H1 (cell line): ENCODE data around the gene ATP2C1. TPM values are rescaled to one million over a fixed set of nuclear protein-coding genes. Genes with fewer than 3 reads are reported as not detected.

Experiments
- CTCF ChIA-PET: fragments of 300-600 bp; sonication (Branson Sonifier 250); formaldehyde crosslinking; loops from one replicate; lab custom pipeline; 2021; ENCODE audit not compliant: partially characterized antibody; lab: Charles Lee
- POLR2A ChIA-PET: fragments of 300-600 bp; sonication (Branson Sonifier 250); formaldehyde crosslinking; loops from one replicate; lab custom pipeline; 2021; ENCODE audit warnings: inconsistent platforms; ENCODE audit not compliant: partially characterized antibody; lab: Charles Lee
- DNase-seq, 2 experiments: peaks; one replicate each; pipeline versions ENCODE4 v3.0.0 to v3.0.0-alpha.2; 2010 to 2022; ENCODE audit warnings: low spot score in 2 of 2, low read depth in 1 of 2, mixed read lengths in 1 of 2
- FAIRE-seq: peaks from 2 replicates; lab custom pipeline; 2011; peaks lifted over from hg19 to GRCh38; lab: Jason Lieb, UNC
- H2AFZ ChIP-seq: 2 replicates; pipeline ENCODE4 v1.8.1; 2012; ENCODE audit warnings: low read length, inconsistent platforms
- H2AK5ac ChIP-seq: 2 replicates; pipeline ENCODE4 v1.6.1; 2013; ENCODE audit warnings: low read depth, low read length
- H2BK120ac ChIP-seq: replicated peaks from 2 replicates; pipeline ENCODE3; 2013; ENCODE audit warnings: low read depth, low read length, inconsistent platforms
- H2BK12ac ChIP-seq: 2 replicates; pipeline ENCODE4 v1.6.1; 2013; ENCODE audit warnings: low read depth, low read length
- H2BK15ac ChIP-seq: 2 replicates; pipeline ENCODE4 v1.6.1; 2013; ENCODE audit warnings: low read length
- H2BK20ac ChIP-seq: 2 replicates; pipeline ENCODE4 v1.6.1; 2013; ENCODE audit warnings: low read length
- H2BK5ac ChIP-seq: 2 replicates; pipeline ENCODE4 v1.6.1; 2013; ENCODE audit warnings: low read depth, low read length
- H3K14ac ChIP-seq: 2 replicates; pipeline ENCODE4 v1.6.1; 2013; ENCODE audit warnings: inconsistent platforms; ENCODE audit not compliant: insufficient read length
- H3K18ac ChIP-seq: 2 replicates; pipeline ENCODE4 v1.6.1; 2013; ENCODE audit warnings: low read length; ENCODE audit errors: extremely low read depth
- H3K23ac ChIP-seq: 2 replicates; pipeline ENCODE4 v1.6.1; 2013; ENCODE audit warnings: inconsistent platforms; ENCODE audit not compliant: insufficient read length
- H3K23me2 ChIP-seq: 2 replicates; pipeline ENCODE4 v1.6.1; 2013; ENCODE audit warnings: low read depth, low read length
- H3K27ac ChIP-seq: 2 replicates; pipeline ENCODE4 v1.6.1; 2011; ENCODE audit warnings: low read depth, low read length, inconsistent platforms
- H3K27me3 ChIP-seq, 4 experiments: replicated peaks in 1 of 4; 1 replicate in 1 of 4; 2 replicates in 3 of 4; pipeline versions ENCODE4 v1.6.1 to v1.8.1; 2011 to 2013; ENCODE audit warnings: low read length in 3 of 4, mild to moderate bottlenecking in 3 of 4, inconsistent platforms in 2 of 4, mixed read lengths in 2 of 4, moderate library complexity in 1 of 4; ENCODE audit not compliant: control insufficient read depth in 3 of 4, insufficient read depth in 3 of 4; ENCODE audit errors: extremely low read depth in 1 of 4
- H3K36me3 ChIP-seq, 4 experiments: 2 replicates each; pipeline versions ENCODE4 v1.6.1 to v1.8.1; 2011 to 2013; ENCODE audit warnings: mild to moderate bottlenecking in 4 of 4, low read length in 3 of 4, moderate library complexity in 2 of 4, control low read depth in 1 of 4, inconsistent platforms in 1 of 4; ENCODE audit not compliant: insufficient read depth in 4 of 4, control insufficient read depth in 2 of 4
- H3K4ac ChIP-seq: replicated peaks from 2 replicates; pipeline ENCODE3; 2013; ENCODE audit warnings: low read length, low read depth, mixed read lengths, inconsistent platforms; ENCODE audit not compliant: insufficient read length
- H3K4me1 ChIP-seq, 4 experiments: replicated peaks in 1 of 4; 1 replicate in 1 of 4; 2 replicates in 3 of 4; pipeline versions ENCODE4 v1.6.1 to v1.8.1; 2011 to 2013; ENCODE audit warnings: low read length in 3 of 4, inconsistent platforms in 2 of 4, mixed read lengths in 1 of 4; ENCODE audit not compliant: insufficient read depth in 4 of 4, control insufficient read depth in 3 of 4
- H3K4me2 ChIP-seq, 2 experiments: 2 replicates each; pipeline versions ENCODE4 v1.6.1 to v1.8.1; 2011 to 2013; ENCODE audit warnings: low read depth in 2 of 2, low read length in 2 of 2, control low read depth in 1 of 2, inconsistent platforms in 1 of 2, mild to moderate bottlenecking in 1 of 2; ENCODE audit not compliant: insufficient read depth in 1 of 2
- H3K4me3 ChIP-seq, 4 experiments: fragments of 200-600, 300-600 bp in 1 of 4; sonication (generic), shearing (Covaris generic), sonication (Bioruptor Twin) in 1 of 4; 2 replicates each; pipeline versions ENCODE4 v1.5.1 to v1.8.1; 2011 to 2016; ENCODE audit warnings: low read length in 4 of 4, low read depth in 3 of 4, control low read depth in 2 of 4, inconsistent platforms in 2 of 4, mild to moderate bottlenecking in 2 of 4, mixed read lengths in 1 of 4, moderate library complexity in 1 of 4; ENCODE audit not compliant: insufficient read depth in 2 of 4; ENCODE audit errors: extremely low read depth in 1 of 4
- H3K56ac ChIP-seq: replicated peaks from 2 replicates; pipeline ENCODE3; 2013; ENCODE audit warnings: low read depth, mild to moderate bottlenecking, mixed read lengths, low read length, inconsistent platforms; ENCODE audit not compliant: insufficient read length
- H3K79me1 ChIP-seq: 2 replicates; pipeline ENCODE4 v1.6.1; 2013; ENCODE audit warnings: low read depth, low read length, control low read depth
- H3K79me2 ChIP-seq, 2 experiments: 2 replicates each; pipeline versions ENCODE4 v1.6.1 to v1.8.1; 2012 to 2013; ENCODE audit warnings: low read length in 2 of 2, mild to moderate bottlenecking in 2 of 2, inconsistent platforms in 1 of 2; ENCODE audit not compliant: insufficient read depth in 2 of 2, control insufficient read depth in 1 of 2
- H3K9ac ChIP-seq, 4 experiments: replicated peaks in 1 of 4; 1 replicate in 1 of 4; 2 replicates in 3 of 4; pipeline versions ENCODE4 v1.6.1 to v1.8.1; 2011 to 2013; ENCODE audit warnings: low read depth in 3 of 4, low read length in 3 of 4, control low read depth in 2 of 4, mild to moderate bottlenecking in 2 of 4, moderate library complexity in 2 of 4, inconsistent platforms in 1 of 4; ENCODE audit errors: extremely low read depth in 1 of 4
- H3K9me3 ChIP-seq, 2 experiments: 2 replicates each; pipeline versions ENCODE4 v1.6.1 to v1.8.1; 2012 to 2013; ENCODE audit warnings: mild to moderate bottlenecking in 2 of 2, moderate library complexity in 2 of 2, control low read depth in 1 of 2, inconsistent platforms in 1 of 2, low read depth in 1 of 2, low read length in 1 of 2, mixed read lengths in 1 of 2; ENCODE audit not compliant: insufficient read depth in 2 of 2
- H4K20me1 ChIP-seq, 2 experiments: replicated peaks in 1 of 2; 2 replicates each; pipeline versions ENCODE3 to v1.8.1; 2011 to 2013; ENCODE audit warnings: inconsistent platforms in 2 of 2, low read length in 2 of 2, mild to moderate bottlenecking in 1 of 2; ENCODE audit not compliant: insufficient read depth in 2 of 2, control insufficient read depth in 1 of 2
- H4K5ac ChIP-seq: 2 replicates; pipeline ENCODE4 v1.6.1; 2013; ENCODE audit warnings: low read length, low read depth, mixed read lengths, inconsistent platforms; ENCODE audit not compliant: insufficient read length
- H4K8ac ChIP-seq: 2 replicates; pipeline ENCODE4 v1.8.0; 2013; ENCODE audit warnings: mild to moderate bottlenecking, moderate library complexity, low read length, inconsistent platforms; ENCODE audit not compliant: insufficient read depth; ENCODE audit errors: extremely low read depth
- H4K91ac ChIP-seq: replicated peaks from 2 replicates; pipeline ENCODE3; 2013; ENCODE audit warnings: low read length, mixed read lengths, inconsistent platforms; ENCODE audit not compliant: insufficient read length
- ATF2 ChIP-seq: IDR thresholded peaks from 2 replicates; pipeline ENCODE4 v1.6.1; 2012; ENCODE audit warnings: low read length, inconsistent platforms
- CEBPB ChIP-seq: IDR thresholded peaks from 2 replicates; pipeline ENCODE4 v1.6.1; 2012; ENCODE audit warnings: low read depth, low read length
- EZH2 ChIP-seq: fragments of 200-600 bp; sonication (generic); IDR thresholded peaks from 2 replicates; pipeline ENCODE4 v1.7.1; 2012; ENCODE audit warnings: low read depth, mild to moderate bottlenecking, moderate library complexity, low read length, inconsistent platforms; ENCODE audit not compliant: severe bottlenecking
- GABPA ChIP-seq: IDR thresholded peaks from 2 replicates; pipeline ENCODE4 v1.6.1; 2011; ENCODE audit warnings: mild to moderate bottlenecking, low read length, moderate library complexity, borderline replicate concordance; ENCODE audit not compliant: insufficient read depth
- KDM4A ChIP-seq: IDR thresholded peaks from one replicate; pipeline ENCODE4 v1.7.1; 2012; ENCODE audit warnings: low read depth, mild to moderate bottlenecking, moderate library complexity, low read length, inconsistent platforms; ENCODE audit not compliant: severe bottlenecking
- NANOG ChIP-seq: IDR thresholded peaks from 2 replicates; pipeline ENCODE4 v1.6.1; 2011; ENCODE audit warnings: low read length, low read depth, mild to moderate bottlenecking, inconsistent platforms; ENCODE audit not compliant: insufficient read depth, poor library complexity, severe bottlenecking
- SAP30 ChIP-seq: fragments of 300-600 bp; sonication (generic); IDR thresholded peaks from 2 replicates; pipeline ENCODE4 v1.7.1; 2012; ENCODE audit warnings: low read length, moderate library complexity, mild to moderate bottlenecking, inconsistent platforms; ENCODE audit not compliant: insufficient read depth, insufficient replicate concordance
- SP2 ChIP-seq: IDR thresholded peaks from 2 replicates; pipeline ENCODE4 v1.6.1; 2012; ENCODE audit warnings: mild to moderate bottlenecking, low read length, inconsistent platforms
- SRF ChIP-seq: IDR thresholded peaks from 2 replicates; pipeline ENCODE4 v1.6.1; 2011; ENCODE audit warnings: mild to moderate bottlenecking, low read depth, low read length, moderate library complexity
- TEAD4 ChIP-seq: IDR thresholded peaks from 2 replicates; pipeline ENCODE4 v1.6.1; 2012; ENCODE audit warnings: low read depth, low read length, inconsistent platforms, mixed read lengths
- polyA plus RNA-seq, 7 experiments: library from polyadenylated mRNA; depleted of rRNA in 3 of 7; stranded (reverse) in 5 of 7; unstranded in 2 of 7; fragments of >200 nt in 5 of 7; fragments of 200-250 nt in 2 of 7; gene quantifications; 1 replicate in 5 of 7; 2 replicates in 1 of 7; 4 replicates in 1 of 7; pipeline versions ENCODE4 v1.2.1 to v1.2.3, GENCODE V29; 2011 to 2013; ENCODE audit warnings: missing spikeins in 2 of 7, mixed read lengths in 2 of 7
- total RNA-seq: library from RNA; stranded (reverse); fragmentation: NEBNext Ultra II Directional; extraction: Animal tissue kit (Norgen Biotek cat#: 25700); gene quantifications from 2 replicates; pipeline ENCODE4 v1.2.1, GENCODE V29; 2021

Gene ATP2C1
- total and polyA plus RNA-seq, 2 of the 8 experiments (the other 6 are each of a cell fraction or from before 2014, with no cell fraction given): 50.7 to 68.5 TPM

DNA sequence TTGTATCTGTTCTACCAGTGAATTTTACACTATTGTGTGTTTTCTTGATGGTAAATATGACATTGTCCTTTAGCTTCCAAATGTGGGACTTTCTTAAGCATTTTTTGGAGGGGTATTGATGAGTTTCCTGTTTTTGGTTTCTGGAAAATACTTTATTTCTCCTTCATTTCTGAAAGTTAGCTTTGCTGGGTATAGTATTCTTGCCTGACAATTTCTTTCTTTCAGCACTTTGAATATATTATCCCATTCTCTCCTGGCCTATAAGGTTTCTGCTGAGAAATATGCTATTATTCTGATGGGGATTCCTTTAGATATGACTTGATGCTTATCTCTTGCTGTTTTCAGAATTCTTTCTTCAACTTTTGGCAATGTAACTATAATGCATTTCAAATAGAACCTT, 15.4 kb upstream of the ATP2C1 start:
- TF ChIP-seq SAP30: no peak
- no peak for TF ChIP-seq TEAD4
- no peak for TF ChIP-seq SRF
- no peak for TF ChIP-seq CEBPB
- no peak for TF ChIP-seq GABPA
- no peak for TF ChIP-seq NANOG
- no peak for TF ChIP-seq EZH2
- no peak for TF ChIP-seq SP2
- no peak for TF ChIP-seq KDM4A
- TF ChIP-seq ATF2: no peak
- TF ChIP-seq, all 59 proteins: peak for 0
- no peak overlapping the region for H2AK5ac ChIP-seq
- ChIA-PET POLR2A (no interaction called here), CTCF (interaction anchor here (1.2 kb wide), 1 partner anchor 13 kb away, joined by 3 read pairs; no protein-coding TSS in a partner anchor)
- no peaks in the 10 kb centered on the region for H4K20me1 ChIP-seq
- H2BK20ac ChIP-seq: no peak overlapping the region
- H3K36me3 ChIP-seq: no peaks in the 10 kb centered on the region
- H3K79me2 ChIP-seq: no peaks in the 10 kb centered on the region
- H4K91ac ChIP-seq: no peak overlapping the region
- no peak overlapping the region for H3K18ac ChIP-seq
- no peak overlapping the region for H2BK15ac ChIP-seq
- DNase-seq (no peak), FAIRE-seq (no peak)
- H3K27ac ChIP-seq: no peak overlapping the region
- H3K23ac ChIP-seq: no peak overlapping the region
- no peak overlapping the region for H2BK120ac ChIP-seq
- H3K23me2 ChIP-seq: no peaks in the 10 kb centered on the region
- H3K56ac ChIP-seq: no peak overlapping the region
- H3K9me3 ChIP-seq: 0 out of 4 replicates have a peak, but pooled peaks cover 0 to 4% of the 10 kb centered on the region in 2 experiments
- no peak overlapping the region for H3K14ac ChIP-seq
- H3K4me1 ChIP-seq: no peaks in the 10 kb centered on the region
- H3K4ac ChIP-seq: no peak overlapping the region
- no peak overlapping the region for H2BK12ac ChIP-seq
- no peak overlapping the region for H2BK5ac ChIP-seq
- no peak overlapping the region for H3K4me2 ChIP-seq
- H3K9ac ChIP-seq: no peak overlapping the region
- no peak overlapping the region for H4K5ac ChIP-seq
- H3K27me3 ChIP-seq: no peaks in the 10 kb centered on the region
- no peak overlapping the region for H2AFZ ChIP-seq
- no peak overlapping the region for H4K8ac ChIP-seq
- H3K79me1 ChIP-seq: no peaks in the 10 kb centered on the region
- no peak overlapping the region for H3K4me3 ChIP-seq
